ELR (cell line): ENCODE data around the gene METTL14.

Experiments used
- DNase-seq: peaks from one replicate; pipeline ENCODE4 v3.0.0-alpha.2; 2015; ENCODE audit warnings: low read depth

METTL14 gene

GRCh38 chr4:118734491-118735205 is 49.5 kb downstream of the METTL14 start:
- no peak for DNase-seq

GRCh38 chr4:118736900-118737299 is 51.7 kb downstream of the METTL14 start:
- DNase-seq, result no peak

- DNase-seq, result no peak
Measured at GRCh38 chr4:118738090-118738489, 52.9 kb downstream of the METTL14 start.

- DNase-seq, result no peak
Measured at GRCh38 chr4:118739022-118739713, 54.0 kb downstream of the METTL14 start.

GRCh38 chr4:118740869-118741268 is 55.7 kb downstream of the METTL14 start:
- DNase-seq, result peak; percentile 57

GRCh38 chr4:118741301-118741855 is 56.2 kb downstream of the METTL14 start:
- no peak for DNase-seq

GRCh38 chr4:118742050-118742449 is 56.9 kb downstream of the METTL14 start:
- DNase-seq, result no peak

- DNase-seq, result peak; percentile 69
Measured at GRCh38 chr4:118743867-118744266, 58.7 kb downstream of the METTL14 start.

GRCh38 chr4:118745357-118745756 is 60.2 kb downstream of the METTL14 start:
- no peak for DNase-seq

GRCh38 chr4:118746251-118746919 is 61.2 kb downstream of the METTL14 start:
- no peak for DNase-seq

GRCh38 chr4:118749347-118749988 is 64.3 kb downstream of the METTL14 start:
- DNase-seq, result no peak

GRCh38 chr4:118751629-118752323 is 66.6 kb downstream of the METTL14 start:
- DNase-seq, result peak; percentile 23

GRCh38 chr4:118752551-118752950 is 67.4 kb downstream of the METTL14 start:
- DNase-seq, result peak; percentile 32

- DNase-seq, result no peak
Measured at GRCh38 chr4:118753096-118753495, 67.9 kb downstream of the METTL14 start.

GRCh38 chr4:118753685-118754084 is 68.5 kb downstream of the METTL14 start:
- no peak for DNase-seq

GRCh38 chr4:118754890-118755289 is 69.7 kb downstream of the METTL14 start:
- DNase-seq, result no peak

- no peak for DNase-seq
Measured at GRCh38 chr4:118755438-118756226, 70.4 kb downstream of the METTL14 start.

GRCh38 chr4:118756429-118756828 is 71.2 kb downstream of the METTL14 start:
- no peak for DNase-seq

GRCh38 chr4:118756958-118757357 is 71.8 kb downstream of the METTL14 start:
- DNase-seq, result no peak

GRCh38 chr4:118757761-118758251 is 72.6 kb downstream of the METTL14 start:
- no peak for DNase-seq

GRCh38 chr4:118758293-118758692 is 73.1 kb downstream of the METTL14 start:
- no peak for DNase-seq
